Fibroblast of mammary gland (primary cell): ENCODE measurements around the gene SYNM.
"Not testable (repeated sequence)": the region's sequence is repeated elsewhere in the genome, so short reads cannot be mapped to it uniquely, and the experiment has no call there.

Experiments used
- DNase-seq: peaks from one replicate; pipeline ENCODE4 v3.0.0-alpha.2; 2010; ENCODE audit warnings: low read depth
- H3K4me3 ChIP-seq: 2 replicates; pipeline ENCODE4 v1.5.1; 2011; ENCODE audit warnings: low read depth, mild to moderate bottlenecking, low read length, moderate library complexity; ENCODE audit not compliant: control insufficient read depth
- TF ChIP-seq, protein P1 (sequence below): conservative IDR thresholded peaks from 2 replicates; pipeline ENCODE4 v1.5.1; 2011; ENCODE audit warnings: low read depth, low read length, inconsistent platforms; ENCODE audit not compliant: control insufficient read depth, insufficient read depth

The SYNM gene

DNA sequence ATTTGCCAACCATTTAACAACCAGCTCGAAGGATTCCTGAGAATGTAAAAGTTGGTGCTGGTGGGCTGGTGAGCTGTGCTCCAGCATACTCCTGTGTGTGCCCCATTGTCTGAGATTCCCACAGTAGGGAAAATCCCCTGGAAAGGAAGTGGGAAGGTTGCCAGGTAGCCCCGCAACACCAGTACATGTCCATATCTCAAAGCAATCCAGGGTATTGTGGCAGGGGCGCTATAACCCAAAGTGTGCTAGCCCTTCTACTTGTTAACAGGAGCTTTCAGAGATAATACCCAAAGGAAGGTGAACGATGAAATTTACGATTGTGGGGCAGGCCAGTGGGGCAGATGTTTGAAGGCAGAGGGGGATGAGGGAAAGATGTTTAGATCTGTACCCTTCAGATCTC, 42.7 kb upstream of the SYNM start:
- TF ChIP-seq, protein P1, sequence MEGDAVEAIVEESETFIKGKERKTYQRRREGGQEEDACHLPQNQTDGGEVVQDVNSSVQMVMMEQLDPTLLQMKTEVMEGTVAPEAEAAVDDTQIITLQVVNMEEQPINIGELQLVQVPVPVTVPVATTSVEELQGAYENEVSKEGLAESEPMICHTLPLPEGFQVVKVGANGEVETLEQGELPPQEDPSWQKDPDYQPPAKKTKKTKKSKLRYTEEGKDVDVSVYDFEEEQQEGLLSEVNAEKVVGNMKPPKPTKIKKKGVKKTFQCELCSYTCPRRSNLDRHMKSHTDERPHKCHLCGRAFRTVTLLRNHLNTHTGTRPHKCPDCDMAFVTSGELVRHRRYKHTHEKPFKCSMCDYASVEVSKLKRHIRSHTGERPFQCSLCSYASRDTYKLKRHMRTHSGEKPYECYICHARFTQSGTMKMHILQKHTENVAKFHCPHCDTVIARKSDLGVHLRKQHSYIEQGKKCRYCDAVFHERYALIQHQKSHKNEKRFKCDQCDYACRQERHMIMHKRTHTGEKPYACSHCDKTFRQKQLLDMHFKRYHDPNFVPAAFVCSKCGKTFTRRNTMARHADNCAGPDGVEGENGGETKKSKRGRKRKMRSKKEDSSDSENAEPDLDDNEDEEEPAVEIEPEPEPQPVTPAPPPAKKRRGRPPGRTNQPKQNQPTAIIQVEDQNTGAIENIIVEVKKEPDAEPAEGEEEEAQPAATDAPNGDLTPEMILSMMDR, result no peak
- DNase-seq, result no peak

GRCh38 chr15:99068186-99068585, 36.7 kb upstream of the SYNM start:
- no peak overlapping the region for H3K4me3 ChIP-seq
- DNase-seq, result no peak
- TF ChIP-seq, protein P1, result no peak

More for the DNA sequence above, 42.7 kb upstream of the SYNM start:
- no peak overlapping the region for H3K4me3 ChIP-seq

- TF ChIP-seq, protein P1, result no peak
- H3K4me3 ChIP-seq, result no peak overlapping the region
- no peak for DNase-seq
Measured at GRCh38 chr15:99070208-99070607, 34.7 kb upstream of the SYNM start.

GRCh38 chr15:99071091-99071680, 33.7 kb upstream of the SYNM start:
- TF ChIP-seq, protein P1, result no peak
- DNase-seq, result no peak
- no peak overlapping the region for H3K4me3 ChIP-seq

- TF ChIP-seq, protein P1, result no peak
- DNase-seq, result no peak
- H3K4me3 ChIP-seq, result no peak overlapping the region
Measured at GRCh38 chr15:99073008-99073717, 31.7 kb upstream of the SYNM start.

GRCh38 chr15:99074446-99074845, 30.4 kb upstream of the SYNM start:
- no peak overlapping the region for H3K4me3 ChIP-seq
- TF ChIP-seq, protein P1, result no peak
- DNase-seq, result no peak

GRCh38 chr15:99075059-99075652, 29.7 kb upstream of the SYNM start:
- not testable (repeated sequence) for H3K4me3 ChIP-seq, DNase-seq
